ENCODE measurements around the gene GRK7.

The GRK7 gene

DNA sequence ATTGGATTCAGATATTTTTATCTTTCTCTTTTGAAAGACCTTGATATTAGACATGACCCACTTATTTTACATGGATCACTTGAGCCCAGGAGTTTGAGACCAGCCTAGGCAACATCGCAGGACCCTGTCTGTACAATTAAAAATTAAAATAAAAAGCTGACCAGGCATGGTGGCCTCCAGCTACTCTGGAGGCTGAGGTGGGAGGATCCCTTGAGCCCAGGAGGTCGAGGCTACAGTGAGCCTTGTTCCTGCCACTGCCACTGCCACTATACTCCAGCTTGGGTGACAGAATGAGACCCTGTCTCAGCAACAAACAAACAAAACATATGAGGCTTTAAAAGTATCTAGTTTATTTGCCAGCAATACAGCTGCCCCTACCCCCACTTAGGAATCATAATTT lies 23.5 kb upstream of the GRK7 start:
- Histone ChIP-seq H3K9me3 (ENCODE audit: insufficient read depth, low read depth, low read length) (no peaks in the 10 kb centered on the region), H3K18ac (ENCODE audit: low read length) (no peak overlapping the region), H2AFZ (ENCODE audit: insufficient read depth, low read length, poor library complexity) (peak overlapping the region; percentile 31), H3K79me2 (ENCODE audit: control insufficient read depth, insufficient read depth, low read length, poor library complexity) (peaks cover 13% of the 10 kb centered on the region), H3K36me3 (ENCODE audit: control insufficient read depth in 1 of 2, insufficient read depth in 2 of 2, low read length in 2 of 2) (peaks cover 0 to 4% of the 10 kb centered on the region in 2 experiments), H2AK5ac (ENCODE audit: low read length) (peak overlapping the region; percentile 75), H4K8ac (ENCODE audit: low read depth, low read length) (peak overlapping the region; percentile 24), H3K9ac (ENCODE audit: low read length) (no peak overlapping the region), H3K4me3 (ENCODE audit: low read depth, low read length) (no peak overlapping the region), H4K12ac (ENCODE audit: low read depth, low read length) (peak overlapping the region; percentile 37), H3K23ac (ENCODE audit: low read length) (no peak overlapping the region), H2BK120ac (ENCODE audit: insufficient read depth, low read length, poor library complexity) (no peak overlapping the region), H4K91ac (ENCODE audit: low read depth, low read length) (no peak overlapping the region), H3K27ac (ENCODE audit: low read depth, low read length) (no peak overlapping the region), H3K4me1 (ENCODE audit: control insufficient read depth in 1 of 2, insufficient read depth in 2 of 2, low read length in 2 of 2) (peaks cover 2 to 3% of the 10 kb centered on the region in 2 experiments), H3K14ac (ENCODE audit: low read length) (no peak overlapping the region), H3K79me1 (ENCODE audit: low read length) (peaks cover 9% of the 10 kb centered on the region), H3K4ac (ENCODE audit: low read depth, low read length) (peak overlapping the region; percentile 100), H3K27me3 (ENCODE audit: insufficient read depth, low read length) (no peaks in the 10 kb centered on the region), H3K4me2 (ENCODE audit: low read length) (peak overlapping the region; percentile 50), H2BK12ac (ENCODE audit: low read length) (no peak overlapping the region), H2BK5ac (ENCODE audit: low read depth, low read length, poor library complexity) (no peak overlapping the region)
- no peak for DNase-seq
- WGBS (ENCODE audit: extremely low coverage, insufficient coverage, insufficient read length), result no CpG with 5 or more reads among the region's 2 CpGs

DNA sequence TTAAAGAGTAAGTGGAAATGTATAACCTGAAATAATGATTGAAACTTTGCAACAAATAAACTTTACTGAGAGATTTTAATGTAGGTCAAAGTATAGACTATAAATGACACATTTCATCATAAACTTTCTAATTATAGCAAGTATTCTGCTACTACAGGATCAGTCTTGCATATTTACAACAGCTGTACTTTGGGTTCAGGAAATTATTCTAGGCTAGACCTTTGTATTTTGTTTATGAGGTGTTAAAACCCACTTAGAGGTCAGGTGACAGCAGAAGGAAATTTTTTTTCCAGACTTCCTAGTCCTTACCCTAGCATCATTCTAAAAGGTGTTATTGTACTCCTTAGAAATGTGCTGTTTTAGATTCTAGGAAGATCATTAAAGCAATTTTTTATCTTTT lies 22.9 kb upstream of the GRK7 start:
- DNase-seq, result no peak
- Histone ChIP-seq H3K36me3 (ENCODE audit: control insufficient read depth in 1 of 2, insufficient read depth in 2 of 2, low read length in 2 of 2) (peaks cover 4 to 6% of the 10 kb centered on the region in 2 experiments), H2BK5ac (ENCODE audit: low read depth, low read length, poor library complexity) (no peak overlapping the region), H3K4me1 (ENCODE audit: control insufficient read depth in 1 of 2, insufficient read depth in 2 of 2, low read length in 2 of 2) (peaks cover 2 to 3% of the 10 kb centered on the region in 2 experiments), H3K9me3 (ENCODE audit: insufficient read depth, low read depth, low read length) (no peaks in the 10 kb centered on the region), H3K4me3 (ENCODE audit: low read depth, low read length) (no peak overlapping the region), H3K14ac (ENCODE audit: low read length) (no peak overlapping the region), H3K9ac (ENCODE audit: low read length) (no peak overlapping the region), H2AK5ac (ENCODE audit: low read length) (no peak overlapping the region), H3K27ac (ENCODE audit: low read depth, low read length) (no peak overlapping the region), H2BK120ac (ENCODE audit: insufficient read depth, low read length, poor library complexity) (no peak overlapping the region), H3K23ac (ENCODE audit: low read length) (no peak overlapping the region), H4K12ac (ENCODE audit: low read depth, low read length) (no peak overlapping the region), H3K79me2 (ENCODE audit: control insufficient read depth, insufficient read depth, low read length, poor library complexity) (peaks cover 13% of the 10 kb centered on the region), H3K18ac (ENCODE audit: low read length) (no peak overlapping the region), H2BK12ac (ENCODE audit: low read length) (no peak overlapping the region), H3K79me1 (ENCODE audit: low read length) (peaks cover 9% of the 10 kb centered on the region), H4K8ac (ENCODE audit: low read depth, low read length) (no peak overlapping the region), H3K27me3 (ENCODE audit: insufficient read depth, low read length) (no peaks in the 10 kb centered on the region), H2AFZ (ENCODE audit: insufficient read depth, low read length, poor library complexity) (no peak overlapping the region), H3K4me2 (ENCODE audit: low read length) (no peak overlapping the region), H4K91ac (ENCODE audit: low read depth, low read length) (no peak overlapping the region), H3K4ac (ENCODE audit: low read depth, low read length) (no peak overlapping the region)

DNA sequence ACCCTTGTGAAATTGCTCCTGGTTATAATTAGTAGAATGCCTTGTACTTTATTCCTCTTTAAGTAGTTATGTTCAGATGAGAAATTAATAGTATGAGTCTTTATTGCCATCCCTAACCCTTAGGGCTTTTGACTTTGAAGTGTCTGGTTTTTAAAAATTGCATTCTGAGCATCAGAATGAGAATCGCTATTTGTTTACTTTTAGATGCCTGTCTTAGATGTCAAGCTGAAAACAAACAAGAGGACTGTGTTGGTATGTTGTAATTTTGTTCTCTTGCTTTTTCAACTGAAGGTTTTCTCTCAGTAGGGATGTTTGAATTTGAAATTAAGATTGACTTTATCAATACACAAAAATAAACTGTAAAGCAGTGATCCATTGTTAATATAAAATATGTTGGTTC lies 19.9 kb upstream of the GRK7 start:
- H3K79me2 ChIP-seq (ENCODE audit: control insufficient read depth, insufficient read depth, low read length, poor library complexity), result peaks cover 11% of the 10 kb centered on the region
- no peak overlapping the region for H2AK5ac ChIP-seq (ENCODE audit: low read length)
- H2BK5ac ChIP-seq (ENCODE audit: low read depth, low read length, poor library complexity), result no peak overlapping the region
- H4K12ac ChIP-seq (ENCODE audit: low read depth, low read length), result no peak overlapping the region
- H3K27me3 ChIP-seq (ENCODE audit: insufficient read depth, low read length), result no peaks in the 10 kb centered on the region
- H3K14ac ChIP-seq (ENCODE audit: low read length), result no peak overlapping the region
- DNase-seq, result no peak
- no peak overlapping the region for H3K9ac ChIP-seq (ENCODE audit: low read length)
- no peak overlapping the region for H4K8ac ChIP-seq (ENCODE audit: low read depth, low read length)
- no peak overlapping the region for H2BK120ac ChIP-seq (ENCODE audit: insufficient read depth, low read length, poor library complexity)
- H3K4me1 ChIP-seq (ENCODE audit: control insufficient read depth in 1 of 2, insufficient read depth in 2 of 2, low read length in 2 of 2), result peaks cover 2 to 3% of the 10 kb centered on the region in 2 experiments
- H2BK12ac ChIP-seq (ENCODE audit: low read length), result no peak overlapping the region
- no peak overlapping the region for H3K23ac ChIP-seq (ENCODE audit: low read length)
- no CpG with 5 or more reads among the region's 1 CpG for WGBS (ENCODE audit: extremely low coverage, insufficient coverage, insufficient read length)
- H3K9me3 ChIP-seq (ENCODE audit: insufficient read depth, low read depth, low read length), result no peaks in the 10 kb centered on the region
- no peak overlapping the region for H3K4ac ChIP-seq (ENCODE audit: low read depth, low read length)
- no peak overlapping the region for H3K27ac ChIP-seq (ENCODE audit: low read depth, low read length)
- H3K4me3 ChIP-seq (ENCODE audit: low read depth, low read length), result no peak overlapping the region
- H4K91ac ChIP-seq (ENCODE audit: low read depth, low read length), result no peak overlapping the region
- H3K79me1 ChIP-seq (ENCODE audit: low read length), result peaks cover 6% of the 10 kb centered on the region
- no peak overlapping the region for H3K18ac ChIP-seq (ENCODE audit: low read length)
- no peak overlapping the region for H3K4me2 ChIP-seq (ENCODE audit: low read length)
- H2AFZ ChIP-seq (ENCODE audit: insufficient read depth, low read length, poor library complexity), result no peak overlapping the region
- peaks cover 13 to 16% of the 10 kb centered on the region in 2 experiments for H3K36me3 ChIP-seq (ENCODE audit: control insufficient read depth in 1 of 2, insufficient read depth in 2 of 2, low read length in 2 of 2)

DNA sequence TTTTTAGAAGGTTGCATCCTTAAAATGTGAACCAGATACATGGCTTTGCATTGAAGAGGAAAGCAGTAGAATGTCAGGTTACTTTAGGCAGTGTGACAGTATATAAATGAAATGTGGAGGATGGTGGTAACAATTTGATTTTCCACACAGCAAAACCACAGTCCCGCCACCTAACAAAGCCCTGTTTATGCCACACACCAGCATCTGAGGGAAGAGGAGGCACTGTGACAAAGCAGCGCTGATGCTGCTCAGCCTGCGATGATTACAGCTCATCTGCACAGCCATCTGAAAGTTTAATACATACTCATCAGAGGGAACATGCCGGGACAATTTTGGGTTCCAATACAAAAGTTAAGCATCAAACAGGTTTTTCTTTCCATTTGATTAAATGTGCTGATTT lies 16.2 kb upstream of the GRK7 start:
- H3K4me3 ChIP-seq (ENCODE audit: low read depth, low read length), result no peak overlapping the region
- H2AFZ ChIP-seq (ENCODE audit: insufficient read depth, low read length, poor library complexity), result no peak overlapping the region
- no peak overlapping the region for H4K91ac ChIP-seq (ENCODE audit: low read depth, low read length)
- DNase-seq, result no peak
- H3K9ac ChIP-seq (ENCODE audit: low read length), result no peak overlapping the region
- no peak overlapping the region for H4K8ac ChIP-seq (ENCODE audit: low read depth, low read length)
- no peak overlapping the region for H3K27ac ChIP-seq (ENCODE audit: low read depth, low read length)
- no peaks in the 10 kb centered on the region for H3K79me1 ChIP-seq (ENCODE audit: low read length)
- H2BK5ac ChIP-seq (ENCODE audit: low read depth, low read length, poor library complexity), result no peak overlapping the region
- H3K23ac ChIP-seq (ENCODE audit: low read length), result no peak overlapping the region
- H3K9me3 ChIP-seq (ENCODE audit: insufficient read depth, low read depth, low read length), result no peaks in the 10 kb centered on the region
- peaks cover 13 to 19% of the 10 kb centered on the region in 2 experiments for H3K36me3 ChIP-seq (ENCODE audit: control insufficient read depth in 1 of 2, insufficient read depth in 2 of 2, low read length in 2 of 2)
- H2AK5ac ChIP-seq (ENCODE audit: low read length), result no peak overlapping the region
- no peak overlapping the region for H3K14ac ChIP-seq (ENCODE audit: low read length)
- no peak overlapping the region for H2BK120ac ChIP-seq (ENCODE audit: insufficient read depth, low read length, poor library complexity)
- H2BK12ac ChIP-seq (ENCODE audit: low read length), result no peak overlapping the region
- WGBS (ENCODE audit: extremely low coverage, insufficient coverage, insufficient read length), result no CpG with 5 or more reads among the region's 4 CpGs
- no peak overlapping the region for H3K4ac ChIP-seq (ENCODE audit: low read depth, low read length)
- no peak overlapping the region for H3K18ac ChIP-seq (ENCODE audit: low read length)
- H3K4me1 ChIP-seq (ENCODE audit: control insufficient read depth in 1 of 2, insufficient read depth in 2 of 2, low read length in 2 of 2), result no peaks in the 10 kb centered on the region
- H3K4me2 ChIP-seq (ENCODE audit: low read length), result no peak overlapping the region
- H3K27me3 ChIP-seq (ENCODE audit: insufficient read depth, low read length), result no peaks in the 10 kb centered on the region
- H3K79me2 ChIP-seq (ENCODE audit: control insufficient read depth, insufficient read depth, low read length, poor library complexity), result peaks cover 1% of the 10 kb centered on the region
- no peak overlapping the region for H4K12ac ChIP-seq (ENCODE audit: low read depth, low read length)
